ENCODE results near the gene RNF144B.
"Not testable (repeated sequence)": the region's sequence is repeated elsewhere in the genome, so short reads cannot be mapped to it uniquely, and the experiment has no call there.

Gene RNF144B

DNA sequence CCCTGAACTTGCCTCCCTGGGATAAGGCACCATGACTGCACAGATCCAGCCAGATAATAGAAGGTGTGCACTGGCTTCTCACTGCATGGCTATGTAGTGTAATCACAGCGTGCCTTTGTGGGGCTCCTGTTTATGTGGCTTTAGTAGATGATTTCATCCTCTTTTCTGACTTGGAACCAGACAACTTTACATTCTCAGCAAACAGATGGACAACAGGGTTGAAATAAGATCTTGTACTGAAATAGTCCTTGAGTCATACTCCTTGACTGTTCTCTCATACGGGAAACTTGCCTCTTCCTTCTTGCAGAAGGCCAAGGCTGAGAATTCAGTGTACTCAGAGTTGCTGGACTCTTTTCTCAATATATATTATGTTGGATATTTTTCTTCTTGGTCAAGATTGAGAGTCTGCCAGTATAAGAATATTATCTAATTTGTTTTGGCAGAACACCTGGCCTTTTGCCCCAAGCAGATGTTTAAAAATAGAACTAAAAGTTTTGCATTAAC lies 25.0 kb upstream of the RNF144B start:
- no peaks in the 10 kb centered on the region for H3K27me3 ChIP-seq (replicated peaks)
- peak; percentile 84 for DNase-seq
- in situ Hi-C loops (cut with HindIII; ENCODE audit: low pct_ligation_motif_present, low sequenced_read_pairs): no loop called here
- H3K27ac ChIP-seq: peak overlapping the region; percentile 68
- no peaks in the 10 kb centered on the region for H3K36me3 ChIP-seq (replicated peaks)
- H3K4me3 ChIP-seq (ENCODE audit: low read depth, low read length): no peak overlapping the region
- TF ChIP-seq, protein P1, sequence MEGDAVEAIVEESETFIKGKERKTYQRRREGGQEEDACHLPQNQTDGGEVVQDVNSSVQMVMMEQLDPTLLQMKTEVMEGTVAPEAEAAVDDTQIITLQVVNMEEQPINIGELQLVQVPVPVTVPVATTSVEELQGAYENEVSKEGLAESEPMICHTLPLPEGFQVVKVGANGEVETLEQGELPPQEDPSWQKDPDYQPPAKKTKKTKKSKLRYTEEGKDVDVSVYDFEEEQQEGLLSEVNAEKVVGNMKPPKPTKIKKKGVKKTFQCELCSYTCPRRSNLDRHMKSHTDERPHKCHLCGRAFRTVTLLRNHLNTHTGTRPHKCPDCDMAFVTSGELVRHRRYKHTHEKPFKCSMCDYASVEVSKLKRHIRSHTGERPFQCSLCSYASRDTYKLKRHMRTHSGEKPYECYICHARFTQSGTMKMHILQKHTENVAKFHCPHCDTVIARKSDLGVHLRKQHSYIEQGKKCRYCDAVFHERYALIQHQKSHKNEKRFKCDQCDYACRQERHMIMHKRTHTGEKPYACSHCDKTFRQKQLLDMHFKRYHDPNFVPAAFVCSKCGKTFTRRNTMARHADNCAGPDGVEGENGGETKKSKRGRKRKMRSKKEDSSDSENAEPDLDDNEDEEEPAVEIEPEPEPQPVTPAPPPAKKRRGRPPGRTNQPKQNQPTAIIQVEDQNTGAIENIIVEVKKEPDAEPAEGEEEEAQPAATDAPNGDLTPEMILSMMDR (IDR thresholded peaks at IDR 0.05; ENCODE audit: low read depth, low read length, missing control alignments): no peak

- no peak for DNase-seq
- H3K27me3 ChIP-seq (replicated peaks): no peaks in the 10 kb centered on the region
- in situ Hi-C loops (cut with HindIII; ENCODE audit: low pct_ligation_motif_present, low sequenced_read_pairs): no loop called here
- H3K27ac ChIP-seq: no peak overlapping the region
- TF ChIP-seq, protein P1 (IDR thresholded peaks at IDR 0.05; ENCODE audit: low read depth, low read length, missing control alignments): no peak
- no peaks in the 10 kb centered on the region for H3K36me3 ChIP-seq (replicated peaks)
- no peak overlapping the region for H3K4me3 ChIP-seq (ENCODE audit: low read depth, low read length)
Measured at GRCh38 chr6:18363746-18364145, 23.4 kb upstream of the RNF144B start.

DNA sequence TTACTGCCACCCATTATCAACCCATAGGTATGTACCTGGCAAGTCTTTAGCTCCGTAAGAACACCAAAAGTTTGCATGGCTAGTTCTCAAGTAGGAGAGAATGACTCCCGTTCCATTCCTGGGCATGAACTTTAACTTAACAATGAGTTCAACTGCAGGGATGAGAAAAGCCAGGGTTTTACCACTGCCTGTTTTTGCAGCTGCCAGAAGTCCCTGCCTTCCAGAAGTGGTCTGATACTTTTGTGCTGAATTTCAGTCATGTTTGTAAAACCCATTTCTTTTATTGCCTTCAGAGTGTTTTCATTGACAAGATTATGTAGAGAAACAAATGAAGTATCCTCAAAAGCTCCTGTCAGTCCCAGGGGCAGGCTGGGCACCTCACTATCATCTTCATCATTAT lies 22.6 kb upstream of the RNF144B start:
- H3K4me3 ChIP-seq (ENCODE audit: low read depth, low read length); H3K36me3 ChIP-seq (replicated peaks); H3K27me3 ChIP-seq (replicated peaks); in situ Hi-C loops (cut with HindIII; ENCODE audit: low pct_ligation_motif_present, low sequenced_read_pairs); H3K27ac ChIP-seq; DNase-seq: not testable (repeated sequence)

DNA sequence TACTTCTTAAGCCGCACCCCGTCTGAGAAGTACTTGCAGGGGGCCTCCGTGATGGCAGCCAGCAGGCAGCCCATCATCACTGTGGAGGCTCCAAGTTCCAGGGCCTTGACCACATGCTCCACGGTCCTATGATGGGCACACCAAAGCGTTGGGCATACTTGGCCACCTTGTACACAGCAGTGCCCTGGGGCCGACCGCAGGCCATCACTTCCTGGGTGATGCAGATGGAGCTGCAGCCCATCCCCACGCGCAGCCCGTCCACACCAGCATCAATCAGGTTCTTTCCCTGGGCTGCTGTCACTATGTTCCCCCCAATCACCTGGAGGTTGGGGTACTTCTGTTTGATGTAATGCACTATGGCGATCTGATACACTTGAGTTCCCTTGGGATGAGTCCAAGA lies 19.8 kb upstream of the RNF144B start:
- in situ Hi-C loops (cut with HindIII; ENCODE audit: low pct_ligation_motif_present, low sequenced_read_pairs): no loop called here
- no peak for DNase-seq

GRCh38 chr6:18368277-18369105 lies 18.7 kb upstream of the RNF144B start:
- in situ Hi-C loops (cut with HindIII; ENCODE audit: low pct_ligation_motif_present, low sequenced_read_pairs): no loop called here
- H3K4me3 ChIP-seq (ENCODE audit: low read depth, low read length): no peak overlapping the region
- H3K27me3 ChIP-seq (replicated peaks): no peaks in the 10 kb centered on the region
- no peaks in the 10 kb centered on the region for H3K36me3 ChIP-seq (replicated peaks)
- no peak overlapping the region for H3K27ac ChIP-seq
- DNase-seq: no peak
- TF ChIP-seq, protein P1 (IDR thresholded peaks at IDR 0.05; ENCODE audit: low read depth, low read length, missing control alignments): no peak

More for the DNA sequence above, 19.8 kb upstream of the RNF144B start:
- H3K36me3 ChIP-seq (replicated peaks): no peaks in the 10 kb centered on the region
- no peak overlapping the region for H3K27ac ChIP-seq
- TF ChIP-seq, protein P1 (IDR thresholded peaks at IDR 0.05; ENCODE audit: low read depth, low read length, missing control alignments): no peak
- H3K4me3 ChIP-seq (ENCODE audit: low read depth, low read length): no peak overlapping the region
- no peaks in the 10 kb centered on the region for H3K27me3 ChIP-seq (replicated peaks)

DNA sequence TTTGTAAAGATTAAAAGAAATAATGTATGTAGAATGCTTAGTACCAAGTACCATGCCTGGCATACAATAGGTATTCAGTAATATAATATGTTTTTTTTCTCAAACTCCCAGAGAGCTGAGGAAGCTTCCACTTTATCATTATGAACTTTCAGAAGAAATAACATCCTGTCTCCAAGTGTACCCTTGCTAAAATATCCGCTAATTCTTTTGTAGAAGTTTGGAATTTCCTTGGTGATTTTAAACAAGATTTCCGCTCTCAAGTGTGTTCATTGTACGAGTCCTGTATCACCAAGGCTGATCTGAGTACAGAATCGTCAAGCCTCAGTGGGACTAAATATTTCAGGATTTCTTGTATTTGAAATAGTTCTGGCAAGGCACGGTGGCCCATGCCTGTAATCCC lies 16.1 kb upstream of the RNF144B start:
- no peak overlapping the region for H3K4me3 ChIP-seq (ENCODE audit: low read depth, low read length)
- no peaks in the 10 kb centered on the region for H3K27me3 ChIP-seq (replicated peaks)
- TF ChIP-seq, protein P1 (IDR thresholded peaks at IDR 0.05; ENCODE audit: low read depth, low read length, missing control alignments): no peak
- in situ Hi-C loops (cut with HindIII; ENCODE audit: low pct_ligation_motif_present, low sequenced_read_pairs): no loop called here
- H3K36me3 ChIP-seq (replicated peaks): no peaks in the 10 kb centered on the region
- no peak for DNase-seq
- no peak overlapping the region for H3K27ac ChIP-seq
